Measurements from ENCODE around the gene CTSA.

DNA sequence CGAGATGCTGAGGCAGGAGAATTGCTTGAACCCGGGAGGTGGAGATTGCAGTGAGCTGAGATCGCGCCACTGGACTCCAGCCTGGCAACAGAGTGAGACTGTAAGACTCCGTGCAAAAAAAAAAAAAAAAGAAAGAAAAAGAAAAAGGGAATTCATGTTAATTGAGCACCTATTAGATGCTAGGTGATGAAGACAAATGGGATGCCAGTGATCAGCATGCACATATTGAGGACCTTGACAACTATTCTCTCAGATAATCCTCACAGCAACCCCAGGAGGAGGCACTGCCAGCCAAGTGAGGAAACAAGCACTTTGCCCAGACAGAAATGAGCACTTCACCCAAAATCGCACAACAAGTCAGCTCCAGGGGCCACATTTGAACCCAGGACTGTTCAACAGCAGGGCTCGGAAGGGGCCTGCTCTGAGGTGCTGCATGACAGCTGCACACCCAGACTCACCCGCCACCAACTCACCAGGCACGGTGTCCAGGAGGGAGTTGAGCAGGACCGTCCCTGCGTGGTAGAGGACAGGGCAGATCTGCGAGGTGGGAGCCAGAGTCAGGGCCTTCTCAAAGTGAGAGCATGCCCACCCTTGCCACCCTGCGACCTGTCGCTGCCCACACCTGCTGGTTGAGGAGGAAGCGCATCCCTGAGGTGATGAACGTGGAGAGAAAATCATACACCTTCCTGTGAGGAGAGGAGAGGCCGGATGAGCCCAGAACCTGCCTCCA is 16.2 kb downstream of the CTSA start:
- no peak for TF ChIP-seq CTCF (IDR thresholded peaks at IDR 0.05)
- TF ChIP-seq POLR2A (IDR thresholded peaks at IDR 0.05) = no peak
